Small intestine (tissue), 7 donors: ENCODE results near the gene PRSS37. TPM values are rescaled to one million over a fixed set of nuclear protein-coding genes. Genes with fewer than 3 reads are reported as not detected.
"Not testable (repeated sequence)": the region's sequence is repeated elsewhere in the genome, so short reads cannot be mapped to it uniquely, and the experiment has no call there.

ENCODE experiments used
- DNase-seq, 2 donors: peaks; one replicate each; pipeline versions ENCODE4 v3.0.0 to v3.0.0-alpha.2; 2013
- FAIRE-seq: peaks from 2 replicates; lab custom pipeline; 2012; peaks lifted over from hg19 to GRCh38; lab: Jason Lieb, UNC
- H3K27ac ChIP-seq, 3 donors: one replicate each; pipeline ENCODE4 v1.5.1; 2013; ENCODE audit warnings: low read length in 2 of 3, mild to moderate bottlenecking in 2 of 3, control low read depth in 1 of 3, inconsistent platforms in 1 of 3, low read depth in 1 of 3, moderate library complexity in 1 of 3
- H3K27me3 ChIP-seq, 3 donors: one replicate each; pipeline ENCODE4 v1.6.1; 2013; ENCODE audit warnings: low read length in 3 of 3, inconsistent platforms in 1 of 3; ENCODE audit not compliant: control insufficient read depth in 3 of 3, insufficient read depth in 3 of 3
- H3K36me3 ChIP-seq, 3 donors: one replicate each; pipeline ENCODE4 v1.6.1; 2013; ENCODE audit warnings: low read length in 3 of 3, inconsistent platforms in 1 of 3, low read depth in 1 of 3, mild to moderate bottlenecking in 1 of 3, moderate library complexity in 1 of 3; ENCODE audit not compliant: control insufficient read depth in 3 of 3, insufficient read depth in 2 of 3
- H3K4me1 ChIP-seq, 3 donors: one replicate each; pipeline ENCODE4 v1.6.1; 2013; ENCODE audit warnings: low read length in 2 of 3, inconsistent platforms in 1 of 3, low read depth in 1 of 3, mild to moderate bottlenecking in 1 of 3, moderate library complexity in 1 of 3; ENCODE audit not compliant: control insufficient read depth in 3 of 3, insufficient read depth in 2 of 3
- H3K4me3 ChIP-seq, 3 donors: one replicate each; pipeline ENCODE4 v1.5.1; 2013; ENCODE audit warnings: low read length in 3 of 3, control low read depth in 1 of 3, inconsistent platforms in 1 of 3, low read depth in 1 of 3, mild to moderate bottlenecking in 1 of 3, moderate library complexity in 1 of 3
- H3K9me3 ChIP-seq, 2 donors: one replicate each; pipeline ENCODE4 v1.6.1; 2013; ENCODE audit warnings: low read depth in 1 of 2, low read length in 1 of 2; ENCODE audit not compliant: control insufficient read depth in 2 of 2, insufficient read depth in 1 of 2
- WGBS, 3 donors: extraction: QIAGEN DNeasy Blood & Tissue Kit; methylation state at CpG; one replicate each; pipeline ENCODE4 v1.1.7; 2013; 5-methylcytosine and 5-hydroxymethylcytosine counted together
- polyA plus RNA-seq, 4 donors: library from polyadenylated mRNA; stranded (reverse) in 3 of 4; unstranded in 1 of 4; fragments of 200-250 nt in 3 of 4; fragments of 120-200 nt in 1 of 4; gene quantifications; one replicate each; pipeline versions ENCODE4 v1.2.1 to v1.2.3, GENCODE V29; 2013
- donor health status: healthy with polysubstance abuse.
- donor health status: control.
- donor health status: control.
- donor health status: Bipolar disorder and iron deficiency.
- donor health status: healthy.

PRSS37 gene
- polyA plus RNA-seq, 4 donors = 0.38 TPM; not detected in 3

GRCh38 chr7:141838581-141838980 lies 2.7 kb downstream of the PRSS37 start:
- 80 to 86% (median 85%) methylated on average over 1 of the region's 1 CpG for WGBS, 3 donors
- no peaks in the 10 kb centered on the region for H3K27me3 ChIP-seq
- no peaks in the 10 kb centered on the region for H3K9me3 ChIP-seq
- peaks cover 0 to 10% (median 0%) of the 10 kb centered on the region in 3 donors for H3K4me1 ChIP-seq
- no peak overlapping the region for H3K27ac ChIP-seq
- H3K4me3 ChIP-seq = no peak overlapping the region
- no peak for FAIRE-seq
- H3K36me3 ChIP-seq = no peaks in the 10 kb centered on the region
- DNase-seq = no peak

- FAIRE-seq = no peak
- 89 to 92% (median 90%) methylated on average over 5 of the region's 5 CpGs for WGBS, 3 donors
Observed at GRCh38 chr7:141837683-141838082, 3.6 kb downstream of the PRSS37 start.

GRCh38 chr7:141822432-141822831 lies 18.9 kb downstream of the PRSS37 start:
- DNase-seq, H3K4me3 ChIP-seq, H3K36me3 ChIP-seq, H3K4me1 ChIP-seq, FAIRE-seq, H3K27ac ChIP-seq, H3K9me3 ChIP-seq, H3K27me3 ChIP-seq: not testable (repeated sequence)

More at GRCh38 chr7:141837683-141838082, 3.6 kb downstream of the PRSS37 start:
- no peaks in the 10 kb centered on the region for H3K9me3 ChIP-seq
- no peaks in the 10 kb centered on the region for H3K36me3 ChIP-seq
- H3K4me3 ChIP-seq = no peak overlapping the region
- H3K27ac ChIP-seq = no peak overlapping the region
- H3K4me1 ChIP-seq = peaks cover 0 to 9% (median 0%) of the 10 kb centered on the region in 3 donors
- no peak for DNase-seq
- no peaks in the 10 kb centered on the region for H3K27me3 ChIP-seq

- WGBS, 3 donors = 88 to 91% (median 90%) methylated on average over 1 of the region's 1 CpG
- no peaks in the 10 kb centered on the region for H3K27me3 ChIP-seq
- no peak for FAIRE-seq
- peaks cover 0 to 6% (median 0%) of the 10 kb centered on the region in 3 donors for H3K36me3 ChIP-seq
- H3K9me3 ChIP-seq = peaks cover 0 to 6% of the 10 kb centered on the region in 2 donors
- no peak overlapping the region for H3K27ac ChIP-seq
- no peak for DNase-seq
- H3K4me3 ChIP-seq = no peak overlapping the region
- no peaks in the 10 kb centered on the region for H3K4me1 ChIP-seq
Observed at GRCh38 chr7:141820067-141820466, 21.2 kb downstream of the PRSS37 start.

- H3K4me1 ChIP-seq = no peaks in the 10 kb centered on the region
- H3K36me3 ChIP-seq = peaks cover 3 to 13% (median 5%) of the 10 kb centered on the region in 3 donors
- WGBS, 3 donors = 57 to 73% (median 68%) methylated on average over 2 of the region's 2 CpGs
- H3K9me3 ChIP-seq = no peaks in the 10 kb centered on the region
- DNase-seq (no peak), FAIRE-seq (no peak)
- no peak overlapping the region for H3K4me3 ChIP-seq
- no peak overlapping the region for H3K27ac ChIP-seq
- H3K27me3 ChIP-seq = no peaks in the 10 kb centered on the region
Observed at GRCh38 chr7:141792526-141792925, 48.8 kb downstream of the PRSS37 start.

GRCh38 chr7:141789917-141790316 lies 51.4 kb downstream of the PRSS37 start, which contains the start of gene TAS2R5:
Gene TAS2R5, plus strand, starts transcription at chr7:141790217. Its CDS starts 145 bp downstream, at chr7:141790362.
- WGBS, 3 donors = 82 to 97% (median 88%) methylated on average over 5 of the region's 5 CpGs
- H3K9me3 ChIP-seq = no peaks in the 10 kb centered on the region
- H3K4me1 ChIP-seq = no peaks in the 10 kb centered on the region
- H3K4me3 ChIP-seq = no peak within 1 kb of the TSS
- no peak within 1 kb of the TSS for H3K27ac ChIP-seq
- DNase-seq = no peak
- H3K36me3 ChIP-seq = peaks cover 3 to 14% (median 5%) of the 10 kb centered on the region in 3 donors
- H3K27me3 ChIP-seq = no peaks in the 10 kb centered on the region
- FAIRE-seq = no peak

GRCh38 chr7:141788296-141788695 lies 53.0 kb downstream of the PRSS37 start:
- Histone ChIP-seq H3K36me3 (peaks cover 3 to 17% (median 5%) of the 10 kb centered on the region in 3 donors), H3K4me1 (no peaks in the 10 kb centered on the region), H3K27me3 (no peaks in the 10 kb centered on the region), H3K27ac (no peak overlapping the region), H3K9me3 (no peaks in the 10 kb centered on the region), H3K4me3 (no peak overlapping the region)
- 86 to 94% (median 93%) methylated on average over 2 of the region's 2 CpGs for WGBS, 3 donors
- no peak for DNase-seq
- FAIRE-seq = no peak
